ENCODE data around the gene MYOC.
"Not testable (repeated sequence)": the region's sequence is repeated elsewhere in the genome, so short reads cannot be mapped to it uniquely, and the experiment has no call there.

MYOC gene

GRCh38 chr1:171646249-171646560 lies 6.3 kb downstream of the MYOC start:
- DNase-seq (ENCODE audit: low read depth) = no peak

GRCh38 chr1:171645553-171646248 lies 6.8 kb downstream of the MYOC start:
- DNase-seq (ENCODE audit: low read depth) = no peak

- DNase-seq (ENCODE audit: low read depth) = peak; percentile 22
Observed at GRCh38 chr1:171644805-171645483, 7.5 kb downstream of the MYOC start.

- no peak for DNase-seq (ENCODE audit: low read depth)
Observed at GRCh38 chr1:171643156-171643555, 9.3 kb downstream of the MYOC start.

GRCh38 chr1:171642197-171642596 lies 10.3 kb downstream of the MYOC start:
- DNase-seq (ENCODE audit: low read depth) = no peak

- no peak for DNase-seq (ENCODE audit: low read depth)
Observed at GRCh38 chr1:171641076-171641864, 11.2 kb downstream of the MYOC start.

GRCh38 chr1:171640225-171640624 lies 12.3 kb downstream of the MYOC start:
- no peak for DNase-seq (ENCODE audit: low read depth)

GRCh38 chr1:171637928-171638576 lies 14.4 kb downstream of the MYOC start:
- no peak for DNase-seq (ENCODE audit: low read depth)

- no peak for DNase-seq (ENCODE audit: low read depth)
Observed at GRCh38 chr1:171636141-171636540, 16.3 kb downstream of the MYOC start.

GRCh38 chr1:171635661-171636060 lies 16.8 kb downstream of the MYOC start:
- DNase-seq (ENCODE audit: low read depth) = no peak

GRCh38 chr1:171628225-171628624 lies 24.3 kb downstream of the MYOC start:
- no peak for DNase-seq (ENCODE audit: low read depth)

GRCh38 chr1:171627020-171627419 lies 25.5 kb downstream of the MYOC start:
- DNase-seq (ENCODE audit: low read depth) = no peak

GRCh38 chr1:171625225-171625624 lies 27.3 kb downstream of the MYOC start:
- DNase-seq (ENCODE audit: low read depth) = no peak

- DNase-seq (ENCODE audit: low read depth) = no peak
Observed at GRCh38 chr1:171623651-171624331, 28.7 kb downstream of the MYOC start.

- no peak for DNase-seq (ENCODE audit: low read depth)
Observed at GRCh38 chr1:171622152-171622462, 30.4 kb downstream of the MYOC start, which contains the start of gene MYOCOS. TSS of gene MYOCOS (plus strand) at chr1:171622243. CDS start at chr1:171623884, 1,641 bp downstream.

- no peak for DNase-seq (ENCODE audit: low read depth)
Observed at GRCh38 chr1:171616586-171616985, 35.9 kb downstream of the MYOC start.

GRCh38 chr1:171615122-171615906 lies 37.2 kb downstream of the MYOC start:
- DNase-seq (ENCODE audit: low read depth) = not testable (repeated sequence)

- DNase-seq (ENCODE audit: low read depth) = no peak
Observed at GRCh38 chr1:171613282-171613681, 39.2 kb downstream of the MYOC start.

- DNase-seq (ENCODE audit: low read depth) = no peak
Observed at GRCh38 chr1:171611306-171611705, 41.2 kb downstream of the MYOC start.

GRCh38 chr1:171610385-171610784 lies 42.1 kb downstream of the MYOC start:
- DNase-seq (ENCODE audit: low read depth) = no peak

GRCh38 chr1:171606402-171606941 lies 46.0 kb downstream of the MYOC start:
- DNase-seq (ENCODE audit: low read depth) = no peak

All from stimulated activated CD8-positive, alpha-beta memory T cell treated with anti-CD3 and anti-CD28 coated beads, Interleukin-15, amount 100 ng/mL, for 1 hour (primary cell).